OCI-LY3 (cell line): ENCODE results near the gene KDM4C.

Source experiments
- EZH2phosphoT487 ChIP-seq: fragments of 200-600 bp; shearing (Covaris generic); IDR thresholded peaks from 2 replicates; pipeline ENCODE4 v1.6.1; 2018; ENCODE audit warnings: antibody characterized with exemption, mixed run types, low read depth
- TF ChIP-seq, protein P1 (sequence below): fragments of 200-600, 300-600 bp; sonication (generic); IDR thresholded peaks from 2 replicates; pipeline ENCODE4 v1.5.1; 2014; ENCODE audit warnings: antibody characterized with exemption, low read length, low read depth

GRCh38 chr9:7177383-7177782, 419.6 kb downstream of the KDM4C start:
- TF ChIP-seq EZH2phosphoT487, result no peak
- TF ChIP-seq, protein P1, sequence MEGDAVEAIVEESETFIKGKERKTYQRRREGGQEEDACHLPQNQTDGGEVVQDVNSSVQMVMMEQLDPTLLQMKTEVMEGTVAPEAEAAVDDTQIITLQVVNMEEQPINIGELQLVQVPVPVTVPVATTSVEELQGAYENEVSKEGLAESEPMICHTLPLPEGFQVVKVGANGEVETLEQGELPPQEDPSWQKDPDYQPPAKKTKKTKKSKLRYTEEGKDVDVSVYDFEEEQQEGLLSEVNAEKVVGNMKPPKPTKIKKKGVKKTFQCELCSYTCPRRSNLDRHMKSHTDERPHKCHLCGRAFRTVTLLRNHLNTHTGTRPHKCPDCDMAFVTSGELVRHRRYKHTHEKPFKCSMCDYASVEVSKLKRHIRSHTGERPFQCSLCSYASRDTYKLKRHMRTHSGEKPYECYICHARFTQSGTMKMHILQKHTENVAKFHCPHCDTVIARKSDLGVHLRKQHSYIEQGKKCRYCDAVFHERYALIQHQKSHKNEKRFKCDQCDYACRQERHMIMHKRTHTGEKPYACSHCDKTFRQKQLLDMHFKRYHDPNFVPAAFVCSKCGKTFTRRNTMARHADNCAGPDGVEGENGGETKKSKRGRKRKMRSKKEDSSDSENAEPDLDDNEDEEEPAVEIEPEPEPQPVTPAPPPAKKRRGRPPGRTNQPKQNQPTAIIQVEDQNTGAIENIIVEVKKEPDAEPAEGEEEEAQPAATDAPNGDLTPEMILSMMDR, result no peak
